ENCODE results near the gene OLFML2A. TPM values are rescaled to one million over a fixed set of nuclear protein-coding genes. Genes with fewer than 3 reads are reported as not detected.

OLFML2A gene
- total and polyA plus RNA-seq, 2 experiments from 2014 or later: 0.11 to 0.14 TPM

DNA sequence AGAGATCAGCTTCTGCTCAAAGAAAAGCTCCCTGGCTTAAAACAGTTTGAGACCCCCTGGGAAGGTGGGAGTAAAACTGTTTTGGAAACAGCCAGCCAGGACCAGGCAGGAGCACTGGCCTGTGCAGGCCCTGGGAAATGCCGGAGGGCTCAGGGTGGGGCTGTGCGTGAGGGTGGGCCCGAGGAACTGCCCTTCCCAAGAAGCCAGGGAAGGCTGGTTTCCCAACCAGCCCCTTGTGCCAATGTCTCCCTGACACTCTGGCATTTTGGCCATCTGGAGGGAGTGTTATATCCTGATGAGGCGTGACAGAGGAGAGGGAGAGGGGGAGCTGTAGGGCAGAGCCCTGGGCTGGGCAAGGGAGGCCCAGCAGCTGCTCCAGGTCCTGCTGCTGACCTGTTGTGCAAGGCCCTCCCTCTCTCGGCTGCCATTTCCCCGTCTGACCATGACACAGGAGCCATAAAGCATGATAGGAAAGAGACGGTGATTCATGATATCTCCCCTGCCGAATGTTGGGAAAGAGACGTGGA is 16.1 kb downstream of the OLFML2A start:
- no peaks in the 10 kb centered on the region for H3K36me3 ChIP-seq (ENCODE audit: low read depth)
- no peak for TF ChIP-seq EZH2 (IDR thresholded peaks at IDR 0.05; ENCODE audit: insufficient read depth, poor library complexity, severe bottlenecking)
- TF ChIP-seq EZH2phosphoT487 (IDR thresholded peaks at IDR 0.05; ENCODE audit: insufficient read depth, low read depth): no peak
- H3K4me3 ChIP-seq: no peak overlapping the region
- no peak overlapping the region for H3K27ac ChIP-seq
- H3K4me2 ChIP-seq (ENCODE audit: unreplicated experiment): no peak overlapping the region
- H3F3A ChIP-seq (ENCODE audit: insufficient read depth): no peaks in the 10 kb centered on the region
- no peaks in the 10 kb centered on the region for H4K20me1 ChIP-seq (ENCODE audit: insufficient read depth)
- in situ Hi-C loops (cut with MboI): no loop called here
- no peaks in the 10 kb centered on the region for H3K9me2 ChIP-seq (ENCODE audit: insufficient read depth)
- peaks cover 6% of the 10 kb centered on the region for H3K4me1 ChIP-seq (ENCODE audit: insufficient read depth)
- no peaks in the 10 kb centered on the region for H3K79me2 ChIP-seq (ENCODE audit: insufficient read depth)
- 28 to 33% methylated on average over 9 of the region's 9 CpGs for WGBS, 2 experiments (ENCODE audit: low coverage in 1 of 2, low lambda C conversion rate in 2 of 2, missing lambda C conversion rate in 2 of 2)
- H3K27me3 ChIP-seq (replicated peaks; ENCODE audit: insufficient read depth): no peaks in the 10 kb centered on the region; the same call in 1 of the 2 replicates
- no peak overlapping the region; the same call in 1 of the 2 replicates for H2AFZ ChIP-seq
- DNase-seq: peak; percentile 57
- H3K9me3 ChIP-seq (ENCODE audit: low read depth): no peaks in the 10 kb centered on the region
- H3K9ac ChIP-seq: no peak overlapping the region

DNA sequence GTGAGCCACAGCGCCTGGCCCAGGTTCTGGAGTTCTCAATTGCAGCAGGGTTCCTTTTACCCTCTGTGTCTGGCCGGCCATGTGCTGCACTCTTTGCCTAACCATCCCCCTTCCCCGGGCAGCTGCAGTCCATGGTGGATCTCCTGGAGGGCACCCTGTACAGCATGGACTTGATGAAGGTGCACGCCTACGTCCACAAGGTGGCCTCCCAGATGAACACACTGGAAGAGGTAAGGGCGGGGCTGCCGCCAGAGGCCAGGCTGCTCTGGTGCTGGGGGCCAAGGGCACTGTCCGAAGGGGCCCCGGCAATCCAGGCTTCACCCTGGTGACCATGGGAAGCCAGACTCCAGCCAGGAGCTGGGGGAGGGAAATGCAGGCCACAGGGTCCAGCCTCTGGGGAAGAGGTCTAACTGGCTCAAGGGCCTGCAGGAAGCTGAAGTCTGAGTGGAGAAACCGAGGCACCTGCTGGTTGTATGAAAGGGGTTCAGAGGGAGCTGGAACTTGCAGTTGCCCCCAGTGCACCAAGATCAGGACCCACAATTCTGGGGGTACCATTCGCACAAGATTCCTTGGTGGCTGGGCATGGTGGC is 18.1 kb downstream of the OLFML2A start:
- WGBS, 2 experiments (ENCODE audit: low coverage in 1 of 2, low lambda C conversion rate in 2 of 2, missing lambda C conversion rate in 2 of 2): 86 to 90% methylated on average over 11 of the region's 11 CpGs
- Histone ChIP-seq H2AFZ (no peak overlapping the region), H3K4me1 (ENCODE audit: insufficient read depth) (peaks cover 6% of the 10 kb centered on the region), H3K9ac (no peak overlapping the region), H3F3A (ENCODE audit: insufficient read depth) (no peaks in the 10 kb centered on the region), H4K20me1 (ENCODE audit: insufficient read depth) (no peaks in the 10 kb centered on the region), H3K9me3 (ENCODE audit: low read depth) (no peaks in the 10 kb centered on the region), H3K27ac (no peak overlapping the region), H3K36me3 (ENCODE audit: low read depth) (no peaks in the 10 kb centered on the region), H3K27me3 (replicated peaks; ENCODE audit: insufficient read depth) (no peaks in the 10 kb centered on the region), H3K4me2 (ENCODE audit: unreplicated experiment) (no peak overlapping the region), H3K79me2 (ENCODE audit: insufficient read depth) (no peaks in the 10 kb centered on the region), H3K4me3 (no peak overlapping the region), H3K9me2 (ENCODE audit: insufficient read depth) (no peaks in the 10 kb centered on the region)
- TF ChIP-seq EZH2 (IDR thresholded peaks at IDR 0.05; ENCODE audit: insufficient read depth, poor library complexity, severe bottlenecking) (no peak), EZH2phosphoT487 (IDR thresholded peaks at IDR 0.05; ENCODE audit: insufficient read depth, low read depth) (no peak)
- DNase-seq: no peak
- in situ Hi-C loops (cut with MboI): no loop called here

DNA sequence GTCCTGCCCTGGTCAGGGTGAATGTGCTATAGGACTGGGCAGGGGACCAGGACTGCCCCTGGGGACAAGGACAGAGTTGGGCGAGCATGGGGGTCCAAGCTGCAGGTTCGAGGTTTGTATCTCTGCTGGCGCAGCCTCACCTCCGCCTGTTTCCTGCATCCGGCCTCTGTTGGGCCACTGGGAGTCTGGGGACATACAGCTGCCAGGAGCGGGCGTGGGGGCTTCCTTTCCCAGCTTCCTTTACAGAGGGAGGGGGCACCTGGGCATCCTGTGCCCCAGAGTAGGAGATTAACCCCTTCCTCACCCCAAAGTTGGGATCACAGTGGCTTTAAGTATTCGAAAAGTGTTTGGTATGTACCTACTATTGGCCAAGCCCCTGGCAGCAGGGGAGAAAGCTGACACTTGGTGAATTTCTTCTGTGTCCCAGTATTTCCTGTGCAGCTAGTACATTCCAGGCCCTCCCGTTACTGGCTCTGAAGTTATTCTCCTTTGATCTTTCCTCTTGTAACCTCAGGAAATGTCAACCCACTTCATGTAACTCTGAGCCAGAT is 19.0 kb downstream of the OLFML2A start:
- TF ChIP-seq EZH2phosphoT487 (IDR thresholded peaks at IDR 0.05; ENCODE audit: insufficient read depth, low read depth) (no peak), EZH2 (IDR thresholded peaks at IDR 0.05; ENCODE audit: insufficient read depth, poor library complexity, severe bottlenecking) (no peak)
- Histone ChIP-seq H3K4me1 (ENCODE audit: insufficient read depth) (peaks cover 6% of the 10 kb centered on the region), H3K9ac (no peak overlapping the region), H3K9me3 (ENCODE audit: low read depth) (no peaks in the 10 kb centered on the region), H2AFZ (no peak overlapping the region), H4K20me1 (ENCODE audit: insufficient read depth) (no peaks in the 10 kb centered on the region), H3K79me2 (ENCODE audit: insufficient read depth) (no peaks in the 10 kb centered on the region), H3K36me3 (ENCODE audit: low read depth) (no peaks in the 10 kb centered on the region), H3K27ac (no peak overlapping the region), H3K27me3 (replicated peaks; ENCODE audit: insufficient read depth) (no peaks in the 10 kb centered on the region; the same call in 1 of the 2 replicates), H3K4me3 (no peak overlapping the region), H3K9me2 (ENCODE audit: insufficient read depth) (no peaks in the 10 kb centered on the region), H3K4me2 (ENCODE audit: unreplicated experiment) (no peak overlapping the region), H3F3A (ENCODE audit: insufficient read depth) (no peaks in the 10 kb centered on the region)
- WGBS, 2 experiments (ENCODE audit: low coverage in 1 of 2, low lambda C conversion rate in 2 of 2, missing lambda C conversion rate in 2 of 2): 66 to 78% methylated on average over 8 to 9 of the region's 9 CpGs
- in situ Hi-C loops (cut with MboI): no loop called here
- no peak for DNase-seq

- H2AFZ ChIP-seq: no peak overlapping the region
- no peaks in the 10 kb centered on the region for H3K36me3 ChIP-seq (ENCODE audit: low read depth)
- H3K9me3 ChIP-seq (ENCODE audit: low read depth): no peaks in the 10 kb centered on the region
- in situ Hi-C loops (cut with MboI): no loop called here
- H3F3A ChIP-seq (ENCODE audit: insufficient read depth): no peaks in the 10 kb centered on the region
- no peak overlapping the region for H3K4me2 ChIP-seq (ENCODE audit: unreplicated experiment)
- no peaks in the 10 kb centered on the region for H4K20me1 ChIP-seq (ENCODE audit: insufficient read depth)
- no peak for TF ChIP-seq EZH2phosphoT487 (IDR thresholded peaks at IDR 0.05; ENCODE audit: insufficient read depth, low read depth)
- TF ChIP-seq EZH2 (IDR thresholded peaks at IDR 0.05; ENCODE audit: insufficient read depth, poor library complexity, severe bottlenecking): no peak
- no peaks in the 10 kb centered on the region for H3K79me2 ChIP-seq (ENCODE audit: insufficient read depth)
- H3K4me1 ChIP-seq (ENCODE audit: insufficient read depth): peaks cover 6% of the 10 kb centered on the region
- WGBS, 2 experiments (ENCODE audit: low coverage in 1 of 2, low lambda C conversion rate in 2 of 2, missing lambda C conversion rate in 2 of 2): 82% methylated on average over 10 of the region's 10 CpGs
- H3K27me3 ChIP-seq (replicated peaks; ENCODE audit: insufficient read depth): no peaks in the 10 kb centered on the region; the same call in 1 of the 2 replicates
- no peak overlapping the region for H3K27ac ChIP-seq
- H3K9ac ChIP-seq: no peak overlapping the region
- no peaks in the 10 kb centered on the region for H3K9me2 ChIP-seq (ENCODE audit: insufficient read depth)
- no peak for DNase-seq
- no peak overlapping the region for H3K4me3 ChIP-seq
Observed at GRCh38 chr9:124797343-124798103, 20.6 kb downstream of the OLFML2A start.
